A204.1 (cell line): Measurements from ENCODE around the gene SCYL3.
A peak's percentile ranks its signal among the peaks of the same experiment; 100 is the strongest.
"Not testable (repeated sequence)": the region's sequence is repeated elsewhere in the genome, so short reads cannot be mapped to it uniquely, and the experiment has no call there.

Experiments used
- FAIRE-seq: peaks from 2 replicates; lab custom pipeline; 2012; peaks lifted over from hg19 to GRCh38; lab: Jason Lieb, UNC

SCYL3 gene

GRCh38 chr1:169869426-169869825 is 24.3 kb downstream of the SCYL3 start:
- FAIRE-seq: no peak

GRCh38 chr1:169868978-169869377 is 24.7 kb downstream of the SCYL3 start:
- FAIRE-seq: no peak

GRCh38 chr1:169867012-169867675 is 26.6 kb downstream of the SCYL3 start:
- FAIRE-seq: no peak

GRCh38 chr1:169866577-169866976 is 27.1 kb downstream of the SCYL3 start:
- FAIRE-seq: no peak

GRCh38 chr1:169864531-169864930 is 29.2 kb downstream of the SCYL3 start:
- FAIRE-seq: not testable (repeated sequence)

- no peak for FAIRE-seq
These were observed 32.9 kb downstream of the SCYL3 start for GRCh38 chr1:169860750-169861149.

- FAIRE-seq: no peak
These were observed 33.5 kb downstream of the SCYL3 start for GRCh38 chr1:169860187-169860586.

GRCh38 chr1:169859001-169859400 is 34.7 kb downstream of the SCYL3 start:
- no peak for FAIRE-seq

GRCh38 chr1:169858467-169858866 is 35.2 kb downstream of the SCYL3 start:
- FAIRE-seq: no peak

- no peak for FAIRE-seq
These were observed 40.4 kb downstream of the SCYL3 start for GRCh38 chr1:169853341-169853740.

- FAIRE-seq: no peak
These were observed 44.2 kb downstream of the SCYL3 start for GRCh38 chr1:169849346-169850022.

GRCh38 chr1:169848456-169848855 is 45.2 kb downstream of the SCYL3 start:
- FAIRE-seq: no peak

GRCh38 chr1:169844941-169845608 is 48.6 kb downstream of the SCYL3 start:
- FAIRE-seq: no peak

GRCh38 chr1:169838942-169839341 is 54.8 kb downstream of the SCYL3 start:
- no peak for FAIRE-seq

- FAIRE-seq: no peak
These were observed 57.5 kb downstream of the SCYL3 start for GRCh38 chr1:169836198-169836597.

- no peak for FAIRE-seq
These were observed 58.0 kb downstream of the SCYL3 start for GRCh38 chr1:169835647-169836046.

GRCh38 chr1:169834869-169835268 is 58.8 kb downstream of the SCYL3 start:
- FAIRE-seq: no peak

GRCh38 chr1:169833179-169833901 is 60.4 kb downstream of the SCYL3 start:
- FAIRE-seq: no peak

- peak; percentile 43 for FAIRE-seq
These were observed 64.0 kb downstream of the SCYL3 start for GRCh38 chr1:169829671-169830070.

GRCh38 chr1:169824153-169824552 is 69.5 kb downstream of the SCYL3 start:
- FAIRE-seq: no peak

GRCh38 chr1:169821500-169821899 is 72.2 kb downstream of the SCYL3 start:
- FAIRE-seq: no peak

GRCh38 chr1:169816617-169817016 is 77.1 kb downstream of the SCYL3 start:
- FAIRE-seq: no peak

GRCh38 chr1:169814265-169814664 is 79.4 kb downstream of the SCYL3 start:
- no peak for FAIRE-seq
